SJSA1 (cell line): ENCODE measurements around the gene CHMP2A. TPM values are rescaled to one million over a fixed set of nuclear protein-coding genes. Genes with fewer than 3 reads are reported as not detected.
A peak's percentile ranks its signal among the peaks of the same experiment; 100 is the strongest.

ENCODE experiments used
- DNase-seq, 2 experiments: peaks; one replicate each; pipeline ENCODE4 v3.0.0-alpha.2; 2015 to 2020; ENCODE audit warnings: low spot score in 2 of 2, low read depth in 1 of 2
- H3K27ac ChIP-seq: fragments of 250-450 bp; sonication (Bioruptor Pico); 2 replicates; pipeline ENCODE4 v1.5.1; 2020; ENCODE audit warnings: mild to moderate bottlenecking, moderate library complexity
- H3K27me3 ChIP-seq: fragments of 250-450 bp; sonication (Bioruptor Pico); replicated peaks from 2 replicates; pipeline ENCODE4 v1.5.1; 2020; ENCODE audit warnings: mild to moderate bottlenecking, moderate library complexity
- H3K36me3 ChIP-seq: fragments of 250-450 bp; sonication (Bioruptor Pico); 2 replicates; pipeline ENCODE4 v1.5.1; 2020; ENCODE audit warnings: mild to moderate bottlenecking
- H3K4me1 ChIP-seq: fragments of 250-450 bp; sonication (Bioruptor Pico); replicated peaks from 2 replicates; pipeline ENCODE4 v1.6.1; 2021; ENCODE audit warnings: mild to moderate bottlenecking
- H3K4me3 ChIP-seq: fragments of 250-450 bp; sonication (Bioruptor Pico); 2 replicates; pipeline ENCODE4 v1.5.1; 2020; ENCODE audit warnings: mild to moderate bottlenecking
- H3K9me3 ChIP-seq: fragments of 250-450 bp; sonication (Bioruptor Pico); replicated peaks from 2 replicates; pipeline ENCODE4 v1.5.1; 2020; ENCODE audit warnings: mild to moderate bottlenecking
- total RNA-seq: library from RNA; depleted of rRNA; stranded (reverse); fragments of >200 nt; shearing (Covaris generic); gene quantifications from 2 replicates; pipeline ENCODE4 v1.2.3, GENCODE V29; 2014

Gene CHMP2A
- total RNA-seq, 1 experiment from 2014 or later = 92.8 TPM

DNA sequence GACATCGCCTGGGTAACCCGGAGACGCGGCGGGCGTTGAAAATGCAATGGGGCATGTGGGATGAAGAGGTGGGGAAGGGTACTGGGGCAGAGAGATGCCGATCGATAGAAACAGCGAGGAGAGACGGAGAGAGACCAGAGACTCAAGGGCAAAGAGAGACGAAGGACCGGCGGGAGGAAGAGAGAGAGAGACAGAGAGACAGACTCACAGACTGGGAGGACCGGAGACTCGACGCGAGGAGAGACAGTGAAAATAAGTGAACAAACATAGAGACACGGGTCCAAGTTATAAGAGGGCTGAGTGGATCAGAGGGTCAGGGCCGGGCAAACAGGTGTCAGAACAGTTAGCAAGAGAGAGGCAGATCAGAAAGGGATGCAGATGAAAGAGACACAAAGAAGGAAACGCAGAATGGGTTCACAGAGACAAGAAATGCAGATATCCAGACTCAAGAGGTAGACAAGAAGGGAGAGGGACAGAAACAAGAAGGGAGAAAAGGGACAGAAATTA, 18.8 kb upstream of the CHMP2A start:
- Histone ChIP-seq H3K4me3 (peak overlapping the region; percentile 55), H3K9me3 (no peaks in the 10 kb centered on the region), H3K27ac (peak overlapping the region; percentile 86), H3K4me1 (peaks cover 15% of the 10 kb centered on the region), H3K36me3 (peaks cover 5% of the 10 kb centered on the region), H3K27me3 (no peaks in the 10 kb centered on the region)
- no peak for DNase-seq

GRCh38 chr19:58572818-58573657, 18.1 kb upstream of the CHMP2A start, which contains the start of gene MZF1:
TSS of gene MZF1 (minus strand) at chr19:58573335. CDS start at chr19:58571389, 1,946 bp downstream.
- Histone ChIP-seq H3K27ac (peak within 1 kb of the TSS; percentile 86), H3K36me3 (peaks cover 5% of the 10 kb centered on the region), H3K4me1 (peaks cover 15% of the 10 kb centered on the region), H3K27me3 (no peaks in the 10 kb centered on the region), H3K9me3 (no peaks in the 10 kb centered on the region), H3K4me3 (peak within 1 kb of the TSS; percentile 55)
- peak; percentile 100 for DNase-seq

DNA sequence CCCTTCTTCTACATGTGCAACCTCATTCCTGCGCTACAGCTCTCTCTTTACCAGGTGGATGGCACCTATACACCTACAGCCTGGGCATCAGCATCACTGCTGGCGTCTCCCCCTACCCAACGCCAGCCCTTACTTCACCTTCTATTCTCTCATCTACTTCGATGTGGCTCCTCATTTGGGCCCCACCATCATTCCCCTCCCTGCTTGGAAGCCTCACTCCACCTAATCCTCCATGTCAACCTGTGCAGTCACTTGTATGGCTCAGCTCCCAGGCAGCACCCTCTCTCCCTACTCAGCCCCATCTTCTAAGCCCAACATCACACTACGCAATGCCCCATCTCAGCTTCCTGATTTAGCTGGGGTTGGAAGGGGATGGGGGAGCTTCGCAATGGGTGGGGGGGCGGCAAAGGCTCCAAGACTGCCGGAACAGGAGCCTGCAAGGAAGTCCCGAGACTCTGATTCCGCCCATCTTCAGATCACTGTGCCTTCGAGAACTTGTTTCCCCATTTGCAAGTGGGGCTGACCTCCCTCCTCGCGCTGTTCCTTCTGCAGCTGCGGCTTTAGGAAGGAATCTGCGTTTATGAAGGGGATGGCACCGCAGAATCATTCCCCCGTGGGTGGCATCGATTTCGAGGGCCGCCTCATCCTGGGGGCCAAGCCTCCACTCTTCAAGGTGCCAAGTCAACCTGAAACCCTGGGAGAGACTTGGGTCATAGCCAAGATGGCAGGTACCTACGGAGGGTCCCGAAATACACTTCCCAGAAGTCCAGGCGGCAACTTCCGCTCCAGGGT, 17.3 kb upstream of the CHMP2A start:
- Histone ChIP-seq H3K27me3 (no peaks in the 10 kb centered on the region), H3K9me3 (no peaks in the 10 kb centered on the region), H3K4me1 (peaks cover 15% of the 10 kb centered on the region), H3K4me3 (peak overlapping the region; percentile 55), H3K27ac (peak overlapping the region; percentile 86), H3K36me3 (peaks cover 5% of the 10 kb centered on the region)
- peak in 1 of 2 experiments; percentile 30 for DNase-seq

GRCh38 chr19:58571575-58571947, 16.7 kb upstream of the CHMP2A start:
- no peaks in the 10 kb centered on the region for H3K9me3 ChIP-seq
- no peak for DNase-seq
- no peak overlapping the region for H3K4me3 ChIP-seq
- no peaks in the 10 kb centered on the region for H3K27me3 ChIP-seq
- peaks cover 5% of the 10 kb centered on the region for H3K36me3 ChIP-seq
- H3K27ac ChIP-seq = no peak overlapping the region
- peaks cover 15% of the 10 kb centered on the region for H3K4me1 ChIP-seq

- H3K27me3 ChIP-seq = no peaks in the 10 kb centered on the region
- H3K4me3 ChIP-seq = no peak overlapping the region
- peaks cover 15% of the 10 kb centered on the region for H3K4me1 ChIP-seq
- peaks cover 5% of the 10 kb centered on the region for H3K36me3 ChIP-seq
- H3K27ac ChIP-seq = no peak overlapping the region
- peak in 1 of 2 experiments; percentile 28 for DNase-seq
- H3K9me3 ChIP-seq = no peaks in the 10 kb centered on the region
These were observed 16.1 kb upstream of the CHMP2A start for GRCh38 chr19:58570770-58571574.

GRCh38 chr19:58569943-58570670, 15.2 kb upstream of the CHMP2A start:
- H3K4me3 ChIP-seq = no peak overlapping the region
- peak in 1 of 2 experiments; percentile 41 for DNase-seq
- no peaks in the 10 kb centered on the region for H3K27me3 ChIP-seq
- peaks cover 5% of the 10 kb centered on the region for H3K36me3 ChIP-seq
- H3K27ac ChIP-seq = no peak overlapping the region
- H3K9me3 ChIP-seq = no peaks in the 10 kb centered on the region
- peaks cover 15% of the 10 kb centered on the region for H3K4me1 ChIP-seq

DNA sequence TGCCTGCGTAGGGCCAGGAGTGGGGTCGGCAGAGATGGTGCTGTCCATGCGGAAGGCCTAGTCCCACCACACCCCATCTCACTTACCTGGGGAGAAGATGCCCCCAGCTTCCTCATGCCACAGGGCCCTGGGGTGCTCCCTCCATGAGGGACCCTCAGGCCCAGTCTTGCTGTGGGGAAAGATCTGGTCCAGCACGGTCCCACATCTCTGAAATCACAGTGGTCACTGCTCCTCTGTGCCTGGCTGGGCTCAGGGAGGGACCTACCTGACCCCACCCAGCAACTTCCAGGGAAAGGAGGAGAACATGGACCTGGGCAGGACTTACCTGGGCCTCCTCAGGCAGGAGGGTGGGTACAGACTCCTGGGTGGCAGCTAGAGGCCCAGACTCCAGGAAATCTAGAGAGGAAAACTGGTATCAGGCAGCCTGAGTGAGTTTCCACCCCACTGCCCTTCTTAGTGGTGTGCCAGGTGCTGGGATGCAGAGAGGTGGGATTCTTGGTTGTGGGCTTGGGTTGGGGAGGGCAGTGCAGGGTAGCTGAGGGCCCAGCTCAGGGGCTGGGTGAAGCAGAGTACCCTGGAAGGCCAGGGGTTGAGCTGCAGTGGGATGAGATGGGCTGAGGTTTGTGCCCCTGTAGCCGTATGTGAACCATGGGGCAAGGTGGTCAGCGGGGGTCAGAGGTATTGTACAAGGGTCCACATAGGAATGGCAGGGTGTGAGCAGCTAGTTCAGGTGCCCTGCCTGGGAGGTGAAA, 14.5 kb upstream of the CHMP2A start:
- peaks cover 8% of the 10 kb centered on the region for H3K36me3 ChIP-seq
- H3K4me3 ChIP-seq = no peak overlapping the region
- DNase-seq = no peak
- no peak overlapping the region for H3K27ac ChIP-seq
- no peaks in the 10 kb centered on the region for H3K27me3 ChIP-seq
- H3K9me3 ChIP-seq = no peaks in the 10 kb centered on the region
- H3K4me1 ChIP-seq = peaks cover 10% of the 10 kb centered on the region

GRCh38 chr19:58568453-58569130, 13.7 kb upstream of the CHMP2A start:
- no peak for DNase-seq
- Histone ChIP-seq H3K27me3 (no peaks in the 10 kb centered on the region), H3K4me1 (peaks cover 4% of the 10 kb centered on the region), H3K27ac (no peak overlapping the region), H3K4me3 (no peak overlapping the region), H3K36me3 (peaks cover 9% of the 10 kb centered on the region), H3K9me3 (no peaks in the 10 kb centered on the region)

DNA sequence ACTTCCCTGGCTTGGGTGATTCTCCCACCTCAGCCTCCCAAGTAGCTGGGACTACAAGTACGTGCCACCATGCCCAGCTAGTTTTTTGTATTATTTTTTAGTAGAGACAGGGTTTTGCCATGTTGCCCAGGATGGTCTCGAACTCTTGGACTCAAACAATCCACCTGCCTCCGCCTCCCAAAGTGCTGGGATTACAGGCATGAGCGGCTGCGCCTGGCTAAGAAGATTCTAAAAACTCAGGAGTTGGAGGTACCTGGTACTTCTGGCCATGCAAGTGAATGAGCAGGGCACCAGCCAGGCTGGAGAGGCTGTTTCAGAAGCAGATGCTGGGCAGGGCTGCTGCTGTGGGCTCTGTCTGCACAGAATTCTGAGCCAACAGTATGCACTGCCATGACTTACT, 12.1 kb upstream of the CHMP2A start:
- H3K4me1 ChIP-seq = no peaks in the 10 kb centered on the region
- no peaks in the 10 kb centered on the region for H3K9me3 ChIP-seq
- DNase-seq = no peak
- no peak overlapping the region for H3K4me3 ChIP-seq
- peaks cover 17% of the 10 kb centered on the region for H3K36me3 ChIP-seq
- H3K27me3 ChIP-seq = no peaks in the 10 kb centered on the region
- no peak overlapping the region for H3K27ac ChIP-seq

DNA sequence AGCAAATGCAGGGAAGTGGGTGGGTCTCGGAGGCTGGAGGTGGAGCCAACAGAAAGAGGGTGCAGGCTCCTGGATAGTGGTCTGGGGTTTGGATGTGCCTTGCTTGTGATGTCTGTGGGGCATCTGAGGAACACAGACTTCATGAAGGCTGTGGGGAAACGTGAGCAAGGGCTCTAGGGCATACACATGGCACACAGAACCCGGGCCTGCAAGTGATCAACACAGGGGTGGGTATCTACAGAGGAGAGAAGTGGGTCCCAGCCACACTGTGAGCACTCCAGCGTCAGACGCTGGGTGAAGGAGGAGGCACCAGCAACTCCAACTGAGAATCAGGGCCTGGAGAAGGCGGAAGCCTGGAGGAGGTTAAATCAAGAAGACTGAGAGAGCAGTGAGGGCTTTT, 8.9 kb upstream of the CHMP2A start:
- Histone ChIP-seq H3K4me1 (peaks cover 9% of the 10 kb centered on the region), H3K27me3 (no peaks in the 10 kb centered on the region), H3K27ac (no peak overlapping the region), H3K36me3 (peaks cover 14% of the 10 kb centered on the region), H3K4me3 (no peak overlapping the region), H3K9me3 (no peaks in the 10 kb centered on the region)
- DNase-seq = no peak

DNA sequence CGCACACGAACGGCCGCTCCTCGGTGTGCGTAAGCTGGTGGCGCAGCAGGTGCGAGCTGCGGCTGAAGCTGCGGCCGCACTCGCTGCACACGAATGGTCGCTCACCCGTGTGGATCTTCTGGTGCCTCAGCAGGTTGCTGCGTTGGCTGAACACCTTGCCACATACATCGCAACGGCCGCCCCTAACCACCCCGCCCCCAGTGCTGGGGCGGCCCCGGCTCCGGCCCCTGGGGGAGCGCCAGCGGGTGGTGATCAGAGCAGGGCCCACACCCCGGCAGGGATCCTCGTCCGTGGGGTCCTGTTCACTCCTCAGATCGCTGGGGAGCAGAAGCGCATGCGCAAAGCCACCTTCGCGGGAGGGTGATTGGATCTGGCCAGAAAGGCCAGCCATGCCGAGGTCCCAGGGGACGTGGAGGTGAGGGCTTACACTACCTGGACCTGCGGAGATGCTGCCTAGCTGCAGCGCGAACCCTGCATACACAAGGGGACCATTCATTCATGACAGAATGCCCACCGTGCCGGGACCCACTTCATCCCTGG, 8.2 kb upstream of the CHMP2A start:
- no peak overlapping the region for H3K4me3 ChIP-seq
- H3K36me3 ChIP-seq = peaks cover 14% of the 10 kb centered on the region
- DNase-seq = no peak
- H3K9me3 ChIP-seq = no peaks in the 10 kb centered on the region
- no peak overlapping the region for H3K27ac ChIP-seq
- peaks cover 9% of the 10 kb centered on the region for H3K4me1 ChIP-seq
- H3K27me3 ChIP-seq = no peaks in the 10 kb centered on the region
